ENCODE results near the gene TEC. TPM values are rescaled to one million over a fixed set of nuclear protein-coding genes. Genes with fewer than 3 reads are reported as not detected.
A peak's percentile ranks its signal among the peaks of the same experiment; 100 is the strongest.

The TEC gene
- total and polyA plus RNA-seq, 9 of the 15 experiments (the other 6 are each of a cell fraction or from before 2014, with no cell fraction given) = 5.3 to 14.7 (median 8.8) TPM

- TF ChIP-seq DEAF1 (CRISPR knock-in tag; IDR thresholded peaks at IDR 0.05) (peak; percentile 48; the same call in 1 of the 2 replicates), ETV1 (tag; conservative IDR thresholded peaks at IDR 0.05; ENCODE audit: low read depth) (no peak), KDM4B (IDR thresholded peaks at IDR 0.05; ENCODE audit: borderline replicate concordance in 2 of 2, low read depth in 1 of 2) (no peak), MED1 (CRISPR knock-in tag; IDR thresholded peaks at IDR 0.05; ENCODE audit: borderline replicate concordance) (no peak), E2F3 (CRISPR knock-in tag; IDR thresholded peaks at IDR 0.05) (no peak), NBN (IDR thresholded peaks at IDR 0.05; ENCODE audit: low read depth) (0 out of 2 replicates have a peak, but pooled peaks have one; percentile 62), TEAD4 (IDR thresholded peaks at IDR 0.05; ENCODE audit: low read length) (peak; percentile 54; the same call in 1 of the 2 replicates), TEAD4 (CRISPR knock-in tag; IDR thresholded peaks at IDR 0.05; ENCODE audit: borderline replicate concordance) (no peak), FIP1L1 (IDR thresholded peaks at IDR 0.05; ENCODE audit: low read depth, low read length, poor library complexity, severe bottlenecking) (no peak), TOE1 (IDR thresholded peaks at IDR 0.05; ENCODE audit: borderline replicate concordance) (peak; percentile 45; the same call in 1 of the 2 replicates), TOE1 (CRISPR knock-in tag; IDR thresholded peaks at IDR 0.05; ENCODE audit: borderline replicate concordance, low read depth) (no peak)
These were observed 46.3 kb upstream of the TEC start (continued) for GRCh38 chr4:48315728-48316630.

Data from K562 (cell line).